GM18505 (cell line): ENCODE measurements around the gene MAML1.
"Not testable (repeated sequence)": the region's sequence is repeated elsewhere in the genome, so short reads cannot be mapped to it uniquely, and the experiment has no call there.

Experiments
- ATAC-seq: cut with Tn5 transposase; IDR thresholded peaks from one replicate; pipeline ENCODE4 v1.9.1; 2021; ENCODE audit not compliant: unreplicated experiment
- POLR2A ChIP-seq: IDR thresholded peaks from 4 replicates; pipeline ENCODE4 v1.6.1; 2011; ENCODE audit warnings: borderline replicate concordance; ENCODE audit not compliant: insufficient read depth, insufficient read length; ENCODE audit errors: extremely low read depth

The MAML1 gene

GRCh38 chr5:179720222-179720621 lies 12.4 kb upstream of the MAML1 start:
- no peak for ATAC-seq
- TF ChIP-seq POLR2A: no peak

GRCh38 chr5:179724163-179724562 lies 8.5 kb upstream of the MAML1 start:
- TF ChIP-seq POLR2A: no peak
- no peak for ATAC-seq

DNA sequence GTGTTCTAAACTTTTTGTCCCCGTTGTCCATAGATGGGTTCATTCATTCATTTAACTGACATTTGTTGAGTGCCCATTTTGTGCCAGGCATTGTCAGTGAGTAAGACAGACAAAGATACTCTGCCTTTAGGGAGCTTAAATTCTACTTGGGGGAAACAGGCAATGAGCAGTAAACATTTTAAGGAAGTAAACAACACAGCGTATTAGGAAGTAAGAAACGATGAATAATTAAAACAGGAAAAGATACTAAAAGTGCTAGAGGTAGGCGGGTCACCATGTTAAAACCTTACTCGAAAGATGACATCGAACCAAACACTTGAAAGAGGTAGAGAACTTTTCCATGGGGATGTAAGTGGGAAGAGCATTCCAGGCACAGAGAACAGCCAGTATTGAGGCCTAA lies 5.5 kb upstream of the MAML1 start:
- TF ChIP-seq POLR2A: no peak
- ATAC-seq: no peak

DNA sequence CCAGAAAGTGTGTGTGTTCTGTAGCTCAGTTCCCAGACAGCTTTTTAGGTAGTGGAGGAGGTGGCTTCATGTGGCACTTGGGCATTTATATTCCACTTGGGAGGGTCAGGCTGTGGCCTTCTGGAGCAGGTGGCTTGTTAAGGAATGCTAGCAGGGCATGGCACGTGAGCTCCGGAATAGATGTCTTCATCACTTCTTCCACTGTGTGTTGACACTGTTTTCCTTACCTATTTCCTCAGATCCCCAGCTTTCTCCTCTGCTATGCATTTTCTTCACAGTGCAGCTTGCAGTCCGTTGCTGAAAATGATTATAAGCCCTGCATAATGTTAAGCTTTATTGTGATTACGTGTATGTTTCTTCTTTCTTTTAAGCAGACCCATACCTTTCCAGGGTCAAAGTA lies 3.3 kb upstream of the MAML1 start:
- TF ChIP-seq POLR2A: no peak
- no peak for ATAC-seq

GRCh38 chr5:179729727-179730126 lies 2.9 kb upstream of the MAML1 start:
- no peak for ATAC-seq
- TF ChIP-seq POLR2A: no peak

DNA sequence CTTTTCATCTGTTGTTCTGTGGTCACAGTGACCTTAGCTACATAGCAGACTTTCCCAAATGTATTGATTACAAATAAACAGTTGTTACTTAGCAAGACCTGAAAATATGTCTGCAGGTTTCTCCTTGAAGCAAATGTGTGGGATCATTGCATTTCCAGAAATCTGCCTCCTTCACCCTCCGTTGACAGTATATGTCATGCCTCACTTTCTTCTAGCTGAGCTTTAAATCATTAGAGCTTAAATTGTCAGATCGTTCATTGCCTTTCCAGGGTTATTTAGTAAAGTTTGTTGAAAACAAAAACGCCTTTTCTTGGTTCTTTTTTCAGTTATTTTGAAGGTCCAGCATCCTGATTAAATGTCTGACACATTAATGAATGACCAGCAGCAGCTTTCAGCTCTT lies 2.3 kb upstream of the MAML1 start:
- TF ChIP-seq POLR2A: no peak
- no peak for ATAC-seq

GRCh38 chr5:179730852-179731251 lies 1.8 kb upstream of the MAML1 start:
- no peak for TF ChIP-seq POLR2A
- ATAC-seq: no peak

DNA sequence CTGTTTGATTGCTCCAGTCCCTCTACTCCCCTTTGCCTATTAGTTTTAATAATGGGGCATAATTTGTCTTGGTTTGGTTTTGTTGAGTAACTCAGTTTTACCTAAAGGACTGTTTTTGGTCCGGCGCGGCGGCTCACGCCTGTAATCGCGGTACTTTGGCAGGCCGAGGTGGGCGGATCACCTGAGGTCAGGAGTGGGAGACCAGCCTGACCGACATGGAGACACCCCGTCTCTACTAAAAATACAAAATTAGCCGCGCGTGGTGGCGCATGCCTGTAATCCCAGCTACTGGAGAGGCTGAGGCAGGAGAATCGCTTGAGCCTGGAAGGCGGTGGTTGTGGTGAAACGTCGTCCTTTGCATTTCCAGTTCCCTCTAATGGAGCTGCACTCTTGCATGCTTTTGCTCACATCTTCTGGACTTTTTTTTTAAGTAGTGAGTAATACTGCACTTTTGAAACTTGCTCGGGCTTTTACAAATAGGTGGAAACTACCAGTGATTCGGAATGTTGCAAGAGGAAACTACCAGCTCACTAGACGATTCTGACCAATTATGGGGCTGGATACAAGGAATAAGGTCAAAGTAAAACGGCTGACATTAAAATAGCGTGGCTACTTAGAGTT lies 721 bp upstream of the MAML1 start:
- ATAC-seq: peak; percentile 3

DNA sequence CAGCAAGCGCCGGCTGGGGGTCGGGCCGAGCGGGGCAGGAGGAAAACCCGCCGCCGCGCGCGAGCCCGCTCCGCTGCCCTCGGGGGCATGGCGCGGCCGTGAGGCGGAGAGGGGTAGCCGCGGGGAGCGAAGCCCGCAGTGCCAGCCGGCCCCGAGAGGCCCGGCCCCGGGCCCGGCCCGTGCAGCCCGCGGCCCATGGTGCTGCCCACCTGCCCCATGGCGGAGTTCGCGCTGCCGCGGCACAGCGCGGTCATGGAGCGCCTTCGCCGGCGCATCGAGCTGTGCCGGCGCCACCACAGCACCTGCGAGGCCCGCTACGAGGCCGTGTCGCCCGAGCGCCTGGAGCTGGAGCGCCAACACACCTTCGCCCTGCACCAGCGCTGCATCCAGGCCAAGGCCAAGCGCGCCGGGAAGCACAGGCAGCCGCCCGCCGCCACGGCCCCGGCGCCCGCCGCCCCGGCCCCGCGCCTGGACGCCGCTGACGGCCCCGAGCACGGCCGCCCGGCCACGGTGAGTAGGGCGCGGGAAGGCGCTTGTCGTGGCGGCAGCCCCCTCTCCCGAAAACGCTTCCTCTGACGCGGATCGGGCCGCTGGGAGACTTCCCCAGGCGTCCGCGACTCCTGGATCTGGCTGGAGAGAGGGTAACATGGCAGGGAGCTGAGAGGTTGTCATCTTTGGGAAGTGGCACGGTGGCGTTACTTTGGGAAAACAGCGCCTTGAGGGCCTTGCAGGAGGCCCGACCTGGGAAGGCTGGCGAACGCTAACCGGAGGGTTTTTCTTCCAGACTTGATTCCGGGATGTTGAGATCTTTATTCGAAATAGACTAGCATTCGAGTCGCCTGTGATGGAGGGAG lies 523 bp downstream of the MAML1 start:
- TF ChIP-seq POLR2A: no peak
- ATAC-seq: peak; percentile 39

More for the DNA sequence above, 721 bp upstream of the MAML1 start:
- TF ChIP-seq POLR2A: no peak

GRCh38 chr5:179733772-179734126 lies 1.1 kb downstream of the MAML1 start:
- no peak for ATAC-seq
- no peak for TF ChIP-seq POLR2A

DNA sequence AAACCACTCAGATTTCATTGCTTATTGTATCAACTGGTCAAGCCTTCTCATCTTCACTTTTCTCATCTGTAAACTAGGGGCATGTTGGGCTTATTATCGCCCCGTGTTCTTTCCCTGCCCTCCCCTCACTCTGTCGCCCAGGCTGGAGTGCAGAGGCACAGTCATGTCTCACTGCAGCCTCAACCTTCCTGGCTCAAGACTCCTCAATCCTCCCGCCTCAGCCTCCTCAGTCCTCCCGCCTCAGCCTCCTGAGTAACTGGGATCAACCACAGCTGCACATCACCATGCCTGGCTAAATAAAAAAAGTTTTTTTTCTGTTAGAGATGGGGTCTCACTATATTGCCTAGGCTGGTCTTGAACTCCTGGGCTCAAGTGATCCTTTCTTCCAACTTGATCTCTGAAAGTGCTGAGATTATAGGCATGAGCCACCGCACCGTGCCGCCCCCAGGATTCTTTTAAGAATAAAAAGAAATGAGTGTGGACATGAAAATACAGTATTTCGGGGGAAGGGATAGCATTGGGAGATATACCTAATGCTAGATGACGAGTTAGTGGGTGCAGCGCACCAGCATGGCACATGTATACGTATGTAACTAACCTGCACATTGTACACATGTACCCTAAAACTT lies 2.0 kb downstream of the MAML1 start:
- ATAC-seq: no peak
- no peak for TF ChIP-seq POLR2A

- no peak for ATAC-seq
- TF ChIP-seq POLR2A: no peak
Measured at GRCh38 chr5:179738742-179739141, 6.1 kb downstream of the MAML1 start.

DNA sequence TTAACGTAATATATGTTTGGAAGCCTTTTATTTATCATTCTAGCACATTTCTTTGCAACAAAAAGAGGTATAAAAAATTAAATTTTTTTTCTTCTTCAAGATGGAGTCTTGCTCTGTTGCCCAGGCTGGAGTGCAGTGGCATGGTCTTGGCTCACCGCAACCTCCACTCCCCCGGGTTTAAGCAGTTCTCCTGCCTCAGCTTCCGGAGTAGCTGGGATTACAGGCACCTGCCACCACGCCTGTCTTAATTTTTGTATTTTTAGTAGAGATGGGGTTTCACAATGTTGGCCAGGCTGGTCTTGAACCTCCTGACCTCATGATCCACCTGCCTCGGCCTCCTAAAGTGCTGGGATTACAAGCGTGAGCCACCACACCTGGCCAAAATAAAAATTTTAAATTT lies 11.5 kb downstream of the MAML1 start:
- ATAC-seq: not testable (repeated sequence)

DNA sequence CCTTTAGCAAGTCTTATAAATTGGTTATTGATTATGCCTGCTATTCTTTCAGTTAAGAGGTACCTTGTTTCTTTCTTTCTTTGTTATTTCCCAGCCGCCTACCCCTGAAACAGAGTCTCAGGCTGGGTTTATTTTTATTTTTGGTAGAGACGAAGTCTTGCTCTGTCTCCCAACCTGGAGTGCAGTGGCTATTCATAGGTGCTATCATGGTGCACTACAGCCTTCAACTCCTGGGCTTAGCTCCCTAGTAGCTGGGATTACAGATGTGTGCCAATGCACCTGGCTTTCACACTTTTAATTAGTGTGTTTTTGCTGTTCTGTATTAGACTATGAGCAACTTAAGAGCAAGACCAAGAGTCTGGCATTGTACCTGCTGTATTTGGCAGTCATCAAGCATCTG lies 14.2 kb downstream of the MAML1 start:
- ATAC-seq: no peak
- TF ChIP-seq POLR2A: no peak

- ATAC-seq: no peak
Measured at GRCh38 chr5:179747811-179748210, 15.2 kb downstream of the MAML1 start.

More at GRCh38 chr5:179747811-179748210, 15.2 kb downstream of the MAML1 start:
- TF ChIP-seq POLR2A: no peak
